ENCODE results near the gene TPGS1.

Gene TPGS1

GRCh38 chr19:567296-567900, 60.1 kb downstream of the TPGS1 start:
- peak overlapping the region; percentile 69 for H3K4me3 ChIP-seq (ENCODE audit: low read depth, low read length)
- peak; percentile 38 for DNase-seq (ENCODE audit: low read depth)

More at GRCh38 chr19:567296-567900, 60.1 kb downstream of the TPGS1 start:
- TF ChIP-seq MAX (IDR thresholded peaks at IDR 0.05; ENCODE audit: low read depth, low read length) (no peak), CTCF (IDR thresholded peaks at IDR 0.05; ENCODE audit: low read depth, low read length) (no peak), POLR2A (IDR thresholded peaks at IDR 0.05; ENCODE audit: extremely low read depth, insufficient read length) (no peak), MYC (IDR thresholded peaks at IDR 0.05; ENCODE audit: low read depth, low read length) (no peak)
